GM21367 (cell line): ENCODE results near the gene C9orf85.

Experiments
- ATAC-seq: cut with Tn5 transposase; IDR thresholded peaks from one replicate; pipeline ENCODE4 v1.9.1; 2021; ENCODE audit not compliant: unreplicated experiment

Gene C9orf85

GRCh38 chr9:71901695-71902597 lies 9.5 kb upstream of the C9orf85 start:
- ATAC-seq, result no peak

- no peak for ATAC-seq
Observed at GRCh38 chr9:71904076-71904475, 7.4 kb upstream of the C9orf85 start.

- no peak for ATAC-seq
Observed at GRCh38 chr9:71908825-71909224, 2.6 kb upstream of the C9orf85 start.

GRCh38 chr9:71909887-71910649 lies 1.4 kb upstream of the C9orf85 start:
- peak; percentile 7 for ATAC-seq

GRCh38 chr9:71910650-71911060 lies 784 bp upstream of the C9orf85 start:
- peak; percentile 13 for ATAC-seq

- ATAC-seq, result no peak
Observed at GRCh38 chr9:71911908-71912335, 483 bp downstream of the C9orf85 start.

- no peak for ATAC-seq
Observed at GRCh38 chr9:71915495-71915894, 4.1 kb downstream of the C9orf85 start.

- peak; percentile 48 for ATAC-seq
Observed at GRCh38 chr9:71916834-71917534, 5.5 kb downstream of the C9orf85 start.

GRCh38 chr9:71918419-71918818 lies 7.0 kb downstream of the C9orf85 start:
- ATAC-seq, result no peak

- no peak for ATAC-seq
Observed at GRCh38 chr9:71920456-71921189, 9.2 kb downstream of the C9orf85 start.

- ATAC-seq, result no peak
Observed at GRCh38 chr9:71921190-71921814, 9.9 kb downstream of the C9orf85 start.

- no peak for ATAC-seq
Observed at GRCh38 chr9:71924576-71924975, 13.1 kb downstream of the C9orf85 start.

GRCh38 chr9:71925834-71926233 lies 14.4 kb downstream of the C9orf85 start:
- ATAC-seq, result no peak

- no peak for ATAC-seq
Observed at GRCh38 chr9:71928376-71928775, 16.9 kb downstream of the C9orf85 start.

GRCh38 chr9:71928806-71929205 lies 17.4 kb downstream of the C9orf85 start:
- no peak for ATAC-seq

GRCh38 chr9:71929223-71929622 lies 17.8 kb downstream of the C9orf85 start:
- ATAC-seq, result no peak

- ATAC-seq, result no peak
Observed at GRCh38 chr9:71929791-71930440, 18.5 kb downstream of the C9orf85 start.

GRCh38 chr9:71931166-71931565 lies 19.7 kb downstream of the C9orf85 start:
- no peak for ATAC-seq

- no peak for ATAC-seq
Observed at GRCh38 chr9:71936066-71936465, 24.6 kb downstream of the C9orf85 start.
